Activated naive CD8-positive, alpha-beta T cell treated with anti-CD3 and anti-CD28 coated beads for 36 hours (primary cell): ENCODE data around the gene NUDT9. TPM values are rescaled to one million over a fixed set of nuclear protein-coding genes. Genes with fewer than 3 reads are reported as not detected.
A peak's percentile ranks its signal among the peaks of the same experiment; 100 is the strongest.
"Not testable (repeated sequence)": the region's sequence is repeated elsewhere in the genome, so short reads cannot be mapped to it uniquely, and the experiment has no call there.

Experiments
- DNase-seq: peaks from one replicate; pipeline ENCODE4 v3.0.0; 2021
- H3K27ac Mint-ChIP-seq: one replicate; pipeline ENCODE4 v1.8.0; 2022; ENCODE audit warnings: mild to moderate bottlenecking, moderate library complexity, mixed read lengths
- H3K27me3 Mint-ChIP-seq: one replicate; pipeline ENCODE4 v1.8.0; 2022; ENCODE audit warnings: mild to moderate bottlenecking, mixed read lengths
- H3K36me3 Mint-ChIP-seq: one replicate; pipeline ENCODE4 v1.8.0; 2021; ENCODE audit warnings: mild to moderate bottlenecking, mixed read lengths
- H3K4me1 Mint-ChIP-seq: one replicate; pipeline ENCODE4 v1.8.0; 2021; ENCODE audit warnings: mixed read lengths
- H3K4me3 Mint-ChIP-seq: one replicate; pipeline ENCODE4 v1.8.0; 2022; ENCODE audit warnings: mild to moderate bottlenecking, moderate library complexity, mixed read lengths
- H3K9me3 Mint-ChIP-seq: one replicate; pipeline ENCODE4 v1.8.0; 2022; ENCODE audit warnings: mixed read lengths
- total RNA-seq, 2 experiments: library from RNA; stranded (reverse); gene quantifications; one replicate each; pipeline ENCODE4 v1.2.3, GENCODE V29; 2021

Gene NUDT9
- total RNA-seq, 2 experiments from 2014 or later: 13.4 to 13.6 TPM

DNA sequence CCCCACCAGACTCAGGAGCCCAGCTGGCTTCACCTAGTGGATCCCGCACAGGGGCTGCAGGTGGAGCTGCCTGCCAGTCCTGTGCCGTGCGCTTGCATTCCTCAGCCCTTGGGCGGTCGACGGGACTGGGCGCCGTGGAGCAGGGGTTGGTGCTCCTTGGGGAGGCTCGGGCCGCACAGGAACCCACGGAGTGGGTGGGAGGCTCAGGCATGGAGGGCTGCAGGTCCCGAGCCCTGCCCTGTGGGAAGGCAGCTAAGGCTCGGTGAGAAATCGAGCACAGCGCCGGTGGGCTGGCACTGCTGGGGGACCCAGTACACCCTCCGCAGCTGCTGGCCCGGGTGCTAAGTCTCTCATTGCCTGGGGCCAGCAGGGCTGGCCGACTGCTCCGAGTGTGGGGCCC is 26.5 kb upstream of the NUDT9 start:
- H3K4me3 Mint-ChIP-seq, H3K27ac Mint-ChIP-seq, H3K27me3 Mint-ChIP-seq, H3K9me3 Mint-ChIP-seq, DNase-seq, H3K4me1 Mint-ChIP-seq, H3K36me3 Mint-ChIP-seq: not testable (repeated sequence)

DNA sequence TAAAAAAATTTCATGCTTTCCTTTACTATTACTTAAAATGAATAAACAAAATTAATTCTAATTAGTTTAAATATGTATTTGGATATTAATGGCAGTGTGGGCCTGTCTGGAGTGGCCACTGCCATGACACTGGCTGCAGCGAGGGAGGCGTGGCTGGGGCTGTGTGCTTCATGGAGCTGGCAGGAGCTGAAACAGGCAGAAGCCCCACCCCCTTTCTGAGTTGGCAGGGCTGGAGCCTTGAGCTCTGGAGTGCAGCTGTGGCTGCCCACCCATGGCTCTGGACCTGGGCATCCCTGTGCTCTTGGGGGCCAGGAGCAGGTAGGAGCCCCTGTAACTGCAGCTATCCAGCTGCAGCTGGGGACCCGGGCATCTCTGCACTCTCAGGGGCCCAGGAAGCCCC is 23.2 kb upstream of the NUDT9 start:
- no peak overlapping the region for H3K4me3 Mint-ChIP-seq
- H3K27ac Mint-ChIP-seq: no peak overlapping the region

GRCh38 chr4:87399954-87400353 is 22.4 kb upstream of the NUDT9 start:
- DNase-seq: no peak

More for the DNA sequence above, 23.2 kb upstream of the NUDT9 start:
- DNase-seq: no peak
- Mint-ChIP-seq H3K4me1 (no peaks in the 10 kb centered on the region), H3K36me3 (no peaks in the 10 kb centered on the region), H3K27me3 (no peaks in the 10 kb centered on the region), H3K9me3 (peaks cover 3% of the 10 kb centered on the region)

DNA sequence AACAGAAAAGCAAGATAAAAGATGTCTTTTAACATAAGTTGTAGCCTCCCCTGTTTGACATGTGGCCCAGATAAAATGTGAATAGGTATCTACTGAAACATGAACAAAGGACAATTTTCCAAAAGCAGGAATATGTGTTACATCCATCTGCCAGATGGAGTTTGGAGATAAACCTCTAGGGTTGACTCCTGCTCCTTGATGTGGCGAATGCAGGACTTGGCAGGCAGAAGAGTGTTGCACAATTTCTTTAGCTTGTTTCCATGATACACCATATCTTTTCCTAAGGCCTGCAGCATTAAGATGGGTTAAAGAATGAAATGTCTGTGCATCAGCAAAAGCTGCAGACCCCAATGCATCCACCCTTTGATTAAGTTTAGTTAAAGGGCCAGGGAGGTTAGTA is 18.6 kb upstream of the NUDT9 start:
- H3K27me3 Mint-ChIP-seq, H3K27ac Mint-ChIP-seq, H3K4me3 Mint-ChIP-seq, DNase-seq, H3K9me3 Mint-ChIP-seq, H3K36me3 Mint-ChIP-seq: not testable (repeated sequence)
- peaks cover 15% of the 10 kb centered on the region for H3K4me1 Mint-ChIP-seq

More at GRCh38 chr4:87399954-87400353, 22.4 kb upstream of the NUDT9 start:
- Mint-ChIP-seq H3K27ac (no peak overlapping the region), H3K27me3 (no peaks in the 10 kb centered on the region), H3K4me1 (no peaks in the 10 kb centered on the region), H3K36me3 (no peaks in the 10 kb centered on the region), H3K4me3 (no peak overlapping the region), H3K9me3 (peaks cover 3% of the 10 kb centered on the region)

DNA sequence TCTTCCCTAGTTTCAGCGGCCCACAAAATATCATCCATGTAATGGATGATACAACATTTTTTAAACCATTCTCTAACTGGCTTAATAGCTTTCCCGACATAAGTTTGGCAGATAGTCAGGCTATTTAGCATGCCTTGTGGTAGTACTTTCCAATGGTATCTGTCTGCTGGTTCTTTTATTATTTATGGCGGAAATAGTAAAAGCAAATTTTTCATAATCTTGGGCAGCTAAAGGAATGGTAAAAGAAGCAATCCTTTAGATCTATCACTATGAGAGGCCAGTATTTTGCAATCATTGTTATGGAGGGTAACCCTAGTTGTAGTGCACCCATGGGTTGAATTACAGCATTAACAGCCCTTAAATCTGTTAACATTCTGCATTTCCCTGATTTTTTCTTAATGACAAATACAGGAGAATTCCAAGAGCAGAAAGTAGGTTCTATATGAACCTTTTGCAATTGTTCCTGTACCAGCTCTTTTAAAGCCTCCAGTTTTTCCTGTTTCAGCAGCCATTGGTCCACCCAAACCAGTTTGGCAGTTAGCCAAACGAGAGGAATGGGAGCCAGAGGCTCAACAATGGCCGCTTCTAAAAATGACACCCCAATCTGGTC is 17.1 kb upstream of the NUDT9 start:
- peaks cover 9% of the 10 kb centered on the region for H3K27me3 Mint-ChIP-seq
- H3K4me3 Mint-ChIP-seq: no peak overlapping the region
- no peaks in the 10 kb centered on the region for H3K36me3 Mint-ChIP-seq
- peaks cover 3% of the 10 kb centered on the region for H3K9me3 Mint-ChIP-seq
- DNase-seq: no peak
- peaks cover 15% of the 10 kb centered on the region for H3K4me1 Mint-ChIP-seq
- no peak overlapping the region for H3K27ac Mint-ChIP-seq

- no peak for DNase-seq
- Mint-ChIP-seq H3K27me3 (peaks cover 9% of the 10 kb centered on the region), H3K4me3 (no peak overlapping the region)
Observed at GRCh38 chr4:87406462-87406861, 15.9 kb upstream of the NUDT9 start.

GRCh38 chr4:87406902-87407301 is 15.5 kb upstream of the NUDT9 start:
- not testable (repeated sequence) for H3K27ac Mint-ChIP-seq, H3K36me3 Mint-ChIP-seq, H3K4me3 Mint-ChIP-seq, H3K27me3 Mint-ChIP-seq, DNase-seq, H3K9me3 Mint-ChIP-seq
- peaks cover 15% of the 10 kb centered on the region for H3K4me1 Mint-ChIP-seq

More at GRCh38 chr4:87406462-87406861, 15.9 kb upstream of the NUDT9 start:
- H3K4me1 Mint-ChIP-seq: peaks cover 15% of the 10 kb centered on the region
- H3K27ac Mint-ChIP-seq: peak overlapping the region; percentile 69
- peaks cover 3% of the 10 kb centered on the region for H3K9me3 Mint-ChIP-seq
- H3K36me3 Mint-ChIP-seq: no peaks in the 10 kb centered on the region

GRCh38 chr4:87409420-87409939 is 12.9 kb upstream of the NUDT9 start:
- no peaks in the 10 kb centered on the region for H3K9me3 Mint-ChIP-seq
- no peaks in the 10 kb centered on the region for H3K36me3 Mint-ChIP-seq
- no peak for DNase-seq
- peaks cover 15% of the 10 kb centered on the region for H3K4me1 Mint-ChIP-seq
- H3K27ac Mint-ChIP-seq: no peak overlapping the region
- peaks cover 9% of the 10 kb centered on the region for H3K27me3 Mint-ChIP-seq
- no peak overlapping the region for H3K4me3 Mint-ChIP-seq

- Mint-ChIP-seq H3K27ac (no peak overlapping the region), H3K36me3 (no peaks in the 10 kb centered on the region), H3K27me3 (peaks cover 9% of the 10 kb centered on the region), H3K4me3 (no peak overlapping the region), H3K4me1 (peaks cover 15% of the 10 kb centered on the region), H3K9me3 (no peaks in the 10 kb centered on the region)
- DNase-seq: no peak
Observed at GRCh38 chr4:87410157-87410556, 12.2 kb upstream of the NUDT9 start.

DNA sequence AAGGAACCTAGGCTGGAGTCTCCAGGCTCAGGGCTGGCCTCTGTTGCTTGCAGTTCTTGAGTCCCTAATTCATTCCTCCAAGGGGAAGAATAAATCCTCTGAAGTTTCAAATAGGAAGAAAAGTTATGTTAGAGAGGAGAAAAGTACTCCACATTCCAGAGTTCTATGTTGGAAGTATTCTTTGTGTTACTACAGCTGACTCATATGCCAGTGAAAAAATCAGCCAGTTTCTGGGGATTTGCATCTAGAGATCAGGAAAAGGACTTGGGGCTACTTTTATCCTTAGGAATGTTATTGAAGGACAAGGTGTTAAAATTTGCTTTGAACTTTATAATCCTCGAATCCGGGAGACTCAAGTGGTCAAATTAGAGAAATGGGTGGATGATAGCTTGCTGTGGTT is 11.7 kb upstream of the NUDT9 start:
- Mint-ChIP-seq H3K9me3 (no peaks in the 10 kb centered on the region), H3K4me1 (peaks cover 15% of the 10 kb centered on the region), H3K27ac (no peak overlapping the region), H3K27me3 (peaks cover 9% of the 10 kb centered on the region), H3K4me3 (no peak overlapping the region), H3K36me3 (no peaks in the 10 kb centered on the region)
- DNase-seq: no peak

DNA sequence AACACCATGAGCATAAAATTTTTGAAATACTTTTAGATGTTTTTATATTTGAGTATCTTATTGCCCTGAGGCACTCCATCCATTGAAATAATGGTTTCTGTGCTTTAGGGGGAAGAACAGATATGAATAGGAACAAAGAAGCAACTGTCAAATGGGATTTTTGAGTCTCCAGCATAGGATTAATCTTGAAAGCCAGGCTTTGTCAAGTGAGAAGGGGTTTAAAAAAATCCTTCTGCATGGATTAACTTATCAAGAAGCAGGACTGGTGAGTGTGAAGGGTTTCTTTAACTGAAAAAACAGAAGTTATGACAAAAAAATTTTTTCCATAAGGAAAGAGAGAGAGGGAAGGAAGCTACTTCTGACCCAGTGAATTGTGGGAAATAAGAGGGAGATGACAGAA is 7.6 kb upstream of the NUDT9 start:
- no peaks in the 10 kb centered on the region for H3K36me3 Mint-ChIP-seq
- no peak overlapping the region for H3K4me3 Mint-ChIP-seq
- DNase-seq: no peak
- no peak overlapping the region for H3K27ac Mint-ChIP-seq
- H3K9me3 Mint-ChIP-seq: no peaks in the 10 kb centered on the region
- H3K27me3 Mint-ChIP-seq: peaks cover 2% of the 10 kb centered on the region
- no peaks in the 10 kb centered on the region for H3K4me1 Mint-ChIP-seq

DNA sequence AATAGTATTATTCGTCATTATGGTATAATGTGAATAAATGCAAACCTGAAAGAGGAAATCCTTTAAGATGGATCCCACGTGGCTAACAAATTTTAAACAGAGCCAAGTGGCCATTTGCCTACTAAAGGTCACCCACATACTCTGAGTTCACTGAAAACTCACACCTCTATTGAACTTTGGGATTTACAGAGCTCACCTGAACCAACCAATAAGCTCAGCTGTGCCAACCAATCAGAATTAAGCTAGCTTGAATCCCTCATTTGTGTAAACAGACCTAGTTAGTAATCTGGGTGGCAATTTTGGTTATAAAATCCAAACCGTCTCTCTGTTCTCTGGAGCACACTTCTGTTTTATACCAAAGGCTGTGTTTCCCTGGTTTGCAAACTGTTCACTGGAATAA is 5.4 kb upstream of the NUDT9 start:
- DNase-seq: no peak
- Mint-ChIP-seq H3K27me3 (no peaks in the 10 kb centered on the region), H3K4me1 (peaks cover 8% of the 10 kb centered on the region), H3K4me3 (no peak overlapping the region), H3K36me3 (no peaks in the 10 kb centered on the region), H3K27ac (no peak overlapping the region), H3K9me3 (no peaks in the 10 kb centered on the region)

- H3K9me3 Mint-ChIP-seq, H3K4me3 Mint-ChIP-seq, DNase-seq, H3K27me3 Mint-ChIP-seq, H3K4me1 Mint-ChIP-seq, H3K27ac Mint-ChIP-seq, H3K36me3 Mint-ChIP-seq: not testable (repeated sequence)
Observed at GRCh38 chr4:87418410-87418809, 4.0 kb upstream of the NUDT9 start.

DNA sequence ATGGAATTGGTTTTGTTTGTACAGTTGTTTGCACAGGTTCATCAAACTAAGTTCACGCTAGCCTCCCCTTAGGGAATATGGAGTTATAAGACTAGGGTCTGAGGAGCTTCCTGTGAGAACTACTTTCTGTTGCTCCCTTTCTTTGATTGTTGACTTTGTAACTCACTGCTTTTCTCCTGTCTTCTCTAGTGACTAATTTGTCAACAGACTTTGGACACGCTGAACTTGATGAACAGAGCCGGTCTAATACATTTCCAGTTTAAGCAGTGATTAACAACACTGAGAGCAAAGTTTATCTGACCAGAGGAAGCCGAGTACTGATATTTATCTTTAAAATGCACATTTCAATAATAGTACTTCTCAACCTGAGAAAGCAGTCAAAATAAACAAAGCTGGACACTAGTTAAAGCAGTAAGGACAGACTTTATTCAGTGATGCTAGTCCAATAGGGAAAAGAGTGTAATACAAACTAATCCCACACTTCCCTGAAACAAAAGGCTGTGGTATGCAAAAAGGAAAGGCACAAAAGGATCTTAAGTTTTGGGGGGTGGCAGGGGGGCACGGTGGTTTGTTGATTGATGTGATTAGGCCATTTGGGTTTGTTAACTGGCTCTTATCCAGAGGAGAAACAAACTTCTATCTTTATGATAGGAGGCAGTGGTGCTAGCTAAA is 2.7 kb upstream of the NUDT9 start:
- Mint-ChIP-seq H3K9me3 (no peaks in the 10 kb centered on the region), H3K27ac (no peak overlapping the region), H3K4me1 (peaks cover 18% of the 10 kb centered on the region), H3K27me3 (no peaks in the 10 kb centered on the region), H3K4me3 (no peak overlapping the region), H3K36me3 (peaks cover 2% of the 10 kb centered on the region)
- no peak for DNase-seq

DNA sequence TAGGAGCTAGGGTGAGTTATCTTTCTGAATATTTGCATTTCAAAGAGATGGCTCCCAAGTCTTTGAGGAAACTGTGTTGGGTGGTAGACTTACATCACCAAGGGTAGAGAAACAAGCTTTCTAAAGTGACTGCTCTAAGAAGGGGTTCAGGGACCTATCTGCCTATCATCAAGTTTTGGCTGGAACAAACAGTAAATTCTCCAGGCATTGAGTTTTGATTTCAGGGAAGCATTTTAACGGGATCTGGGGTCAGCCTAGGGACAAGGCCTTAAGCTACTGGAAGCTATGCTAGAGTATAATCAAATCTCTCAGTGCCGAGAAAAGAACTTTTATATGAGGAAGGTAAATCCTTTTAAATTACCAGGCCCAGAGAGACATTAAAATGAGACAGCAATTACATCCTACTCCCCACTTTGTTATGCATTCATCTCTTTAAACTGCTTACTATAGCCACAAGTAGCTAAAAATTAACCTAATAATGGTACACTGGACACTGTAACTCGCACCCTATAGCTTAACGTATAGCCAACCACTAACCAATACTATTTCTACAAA is 2.0 kb upstream of the NUDT9 start:
- no peak overlapping the region for H3K27ac Mint-ChIP-seq

More for the DNA sequence above, 2.0 kb upstream of the NUDT9 start:
- no peaks in the 10 kb centered on the region for H3K27me3 Mint-ChIP-seq
- H3K4me1 Mint-ChIP-seq: peaks cover 20% of the 10 kb centered on the region
- DNase-seq: no peak
- H3K4me3 Mint-ChIP-seq: no peak overlapping the region
- no peaks in the 10 kb centered on the region for H3K9me3 Mint-ChIP-seq
- H3K36me3 Mint-ChIP-seq: peaks cover 4% of the 10 kb centered on the region
